ENCODE measurements around the gene EBP. TPM values are rescaled to one million over a fixed set of nuclear protein-coding genes. Genes with fewer than 3 reads are reported as not detected.

Gene EBP
- total RNA-seq, 1 donor from 2014 or later, result 66.0 TPM

DNA sequence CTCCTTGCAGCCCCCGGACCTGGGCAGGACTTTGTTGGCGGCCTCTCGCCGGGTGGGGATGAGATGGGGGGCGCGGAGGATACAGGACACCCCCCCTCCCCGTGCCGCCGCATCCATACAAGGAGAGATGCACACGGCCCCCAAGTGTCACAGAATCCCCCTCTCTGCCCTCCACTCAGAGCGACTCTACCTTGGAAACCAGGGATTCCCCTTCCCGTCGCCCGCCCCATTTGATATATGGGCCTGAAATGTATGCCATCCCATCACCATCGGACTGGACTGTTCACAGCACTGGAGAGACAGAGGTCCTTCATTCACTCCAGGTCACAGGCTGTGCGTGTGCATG is 12.4 kb upstream of the EBP start:
- H3K4me1 Mint-ChIP-seq (ENCODE audit: unreplicated experiment), result no peaks in the 10 kb centered on the region
- peak overlapping the region; percentile 90 for H3K4me3 Mint-ChIP-seq (ENCODE audit: unreplicated experiment)
- peaks cover 4% of the 10 kb centered on the region for H3K36me3 Mint-ChIP-seq (ENCODE audit: low read depth, unreplicated experiment)
- H3K27ac Mint-ChIP-seq (ENCODE audit: unreplicated experiment), result no peak overlapping the region
- no peak for DNase-seq (ENCODE audit: low spot score)
- H3K9me3 Mint-ChIP-seq (ENCODE audit: unreplicated experiment), result no peaks in the 10 kb centered on the region
- H3K27me3 Mint-ChIP-seq (ENCODE audit: unreplicated experiment), result peaks cover 3% of the 10 kb centered on the region
- TF ChIP-seq, protein P1, sequence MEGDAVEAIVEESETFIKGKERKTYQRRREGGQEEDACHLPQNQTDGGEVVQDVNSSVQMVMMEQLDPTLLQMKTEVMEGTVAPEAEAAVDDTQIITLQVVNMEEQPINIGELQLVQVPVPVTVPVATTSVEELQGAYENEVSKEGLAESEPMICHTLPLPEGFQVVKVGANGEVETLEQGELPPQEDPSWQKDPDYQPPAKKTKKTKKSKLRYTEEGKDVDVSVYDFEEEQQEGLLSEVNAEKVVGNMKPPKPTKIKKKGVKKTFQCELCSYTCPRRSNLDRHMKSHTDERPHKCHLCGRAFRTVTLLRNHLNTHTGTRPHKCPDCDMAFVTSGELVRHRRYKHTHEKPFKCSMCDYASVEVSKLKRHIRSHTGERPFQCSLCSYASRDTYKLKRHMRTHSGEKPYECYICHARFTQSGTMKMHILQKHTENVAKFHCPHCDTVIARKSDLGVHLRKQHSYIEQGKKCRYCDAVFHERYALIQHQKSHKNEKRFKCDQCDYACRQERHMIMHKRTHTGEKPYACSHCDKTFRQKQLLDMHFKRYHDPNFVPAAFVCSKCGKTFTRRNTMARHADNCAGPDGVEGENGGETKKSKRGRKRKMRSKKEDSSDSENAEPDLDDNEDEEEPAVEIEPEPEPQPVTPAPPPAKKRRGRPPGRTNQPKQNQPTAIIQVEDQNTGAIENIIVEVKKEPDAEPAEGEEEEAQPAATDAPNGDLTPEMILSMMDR (IDR thresholded peaks at IDR 0.05; ENCODE audit: unreplicated experiment), result no peak

DNA sequence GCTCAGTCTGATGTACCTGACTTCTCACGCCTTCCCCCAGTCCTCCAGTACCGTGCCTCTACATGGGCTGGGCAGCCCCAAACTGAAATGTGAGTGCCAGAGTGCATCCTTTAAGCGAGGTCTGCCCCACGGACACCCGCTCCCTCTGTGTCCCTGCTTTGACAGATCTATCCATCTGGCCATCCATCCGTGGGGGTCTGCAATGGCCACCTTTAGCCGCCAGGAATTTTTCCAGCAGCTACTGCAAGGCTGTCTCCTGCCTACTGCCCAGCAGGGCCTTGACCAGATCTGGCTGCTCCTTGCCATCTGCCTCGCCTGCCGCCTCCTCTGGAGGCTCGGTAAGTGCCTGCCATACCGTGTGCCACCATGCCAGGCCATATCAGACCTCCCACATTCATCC is 12.0 kb upstream of the EBP start:
- Mint-ChIP-seq H3K27ac (ENCODE audit: unreplicated experiment) (no peak overlapping the region), H3K4me1 (ENCODE audit: unreplicated experiment) (no peaks in the 10 kb centered on the region), H3K9me3 (ENCODE audit: unreplicated experiment) (no peaks in the 10 kb centered on the region), H3K36me3 (ENCODE audit: low read depth, unreplicated experiment) (peaks cover 4% of the 10 kb centered on the region), H3K4me3 (ENCODE audit: unreplicated experiment) (peak overlapping the region; percentile 90), H3K27me3 (ENCODE audit: unreplicated experiment) (peaks cover 3% of the 10 kb centered on the region)
- TF ChIP-seq, protein P1 (IDR thresholded peaks at IDR 0.05; ENCODE audit: unreplicated experiment), result no peak
- no peak for DNase-seq (ENCODE audit: low spot score)

DNA sequence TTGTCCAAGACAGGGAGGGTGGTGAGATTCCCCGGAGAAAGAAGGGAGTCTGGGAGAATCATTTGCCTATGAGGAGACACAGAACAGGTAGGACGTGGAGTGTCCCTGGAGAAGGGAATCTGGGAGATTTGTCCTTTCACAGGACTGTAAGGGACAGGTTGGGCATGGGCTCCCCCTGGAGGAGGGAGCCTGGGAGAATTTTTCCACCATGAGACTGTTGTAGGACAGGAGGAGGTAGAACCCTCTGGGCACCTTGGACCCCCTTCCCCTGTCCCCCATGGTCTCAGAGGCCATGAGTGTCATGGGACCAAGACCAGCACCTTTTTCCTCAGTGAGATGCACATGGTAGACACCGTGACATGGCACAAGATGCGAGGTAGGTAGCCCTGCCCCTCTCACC is 10.0 kb upstream of the EBP start:
- Mint-ChIP-seq H3K4me3 (ENCODE audit: unreplicated experiment) (no peak overlapping the region), H3K27me3 (ENCODE audit: unreplicated experiment) (peaks cover 5% of the 10 kb centered on the region), H3K4me1 (ENCODE audit: unreplicated experiment) (no peaks in the 10 kb centered on the region), H3K9me3 (ENCODE audit: unreplicated experiment) (no peaks in the 10 kb centered on the region), H3K36me3 (ENCODE audit: low read depth, unreplicated experiment) (peaks cover 9% of the 10 kb centered on the region), H3K27ac (ENCODE audit: unreplicated experiment) (no peak overlapping the region)
- peak; percentile 20 for DNase-seq (ENCODE audit: low spot score)
- TF ChIP-seq, protein P1 (IDR thresholded peaks at IDR 0.05; ENCODE audit: unreplicated experiment), result no peak

DNA sequence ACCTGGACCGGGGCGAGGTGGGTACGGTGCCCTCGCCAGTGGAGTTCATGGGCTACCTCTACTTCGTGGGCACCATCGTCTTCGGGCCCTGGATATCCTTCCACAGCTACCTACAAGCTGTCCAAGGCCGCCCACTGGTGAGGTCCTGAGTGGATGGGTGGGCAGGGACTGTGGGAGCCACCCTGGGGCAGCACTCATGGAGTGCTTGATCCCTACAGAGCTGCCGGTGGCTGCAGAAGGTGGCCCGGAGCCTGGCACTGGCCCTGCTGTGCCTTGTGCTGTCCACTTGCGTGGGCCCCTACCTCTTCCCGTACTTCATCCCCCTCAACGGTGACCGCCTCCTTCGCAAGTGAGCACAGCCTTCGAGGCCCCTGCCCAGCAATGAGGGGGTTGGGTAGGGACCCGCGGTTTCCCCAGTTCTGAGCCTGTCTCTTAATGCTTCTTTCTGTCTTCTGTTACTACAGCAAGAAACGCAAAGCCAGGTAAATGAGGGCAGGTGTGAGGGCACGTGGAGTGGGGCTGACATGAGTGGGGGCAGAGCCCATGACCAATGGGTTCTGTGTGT is 9.2 kb upstream of the EBP start:
- no peak overlapping the region for H3K27ac Mint-ChIP-seq (ENCODE audit: unreplicated experiment)
- H3K4me3 Mint-ChIP-seq (ENCODE audit: unreplicated experiment), result no peak overlapping the region
- H3K9me3 Mint-ChIP-seq (ENCODE audit: unreplicated experiment), result no peaks in the 10 kb centered on the region
- no peak for DNase-seq (ENCODE audit: low spot score)
- H3K36me3 Mint-ChIP-seq (ENCODE audit: low read depth, unreplicated experiment), result peaks cover 9% of the 10 kb centered on the region
- TF ChIP-seq, protein P1 (IDR thresholded peaks at IDR 0.05; ENCODE audit: unreplicated experiment), result no peak
- peaks cover 6% of the 10 kb centered on the region for H3K27me3 Mint-ChIP-seq (ENCODE audit: unreplicated experiment)
- no peaks in the 10 kb centered on the region for H3K4me1 Mint-ChIP-seq (ENCODE audit: unreplicated experiment)

DNA sequence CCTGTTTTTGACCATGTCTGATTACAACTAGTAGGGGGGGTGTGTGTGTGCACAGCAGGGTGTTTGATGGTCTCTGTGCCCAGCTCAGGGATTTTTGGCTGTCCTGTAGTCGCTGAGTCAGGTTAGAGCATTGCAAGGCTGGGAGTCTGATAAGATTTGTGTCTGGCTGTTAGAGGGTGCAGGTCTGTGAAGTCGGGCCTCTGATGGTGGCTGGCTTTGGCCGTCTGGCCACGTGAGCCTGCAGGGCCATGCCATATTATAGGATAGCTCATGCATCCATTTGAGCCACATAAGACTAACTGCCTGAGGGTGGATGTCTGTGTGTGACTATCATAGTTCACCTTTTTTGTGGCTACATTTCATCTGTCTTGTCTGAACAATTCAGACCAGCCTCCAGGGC is 7.9 kb upstream of the EBP start:
- Mint-ChIP-seq H3K27ac (ENCODE audit: unreplicated experiment) (no peak overlapping the region), H3K9me3 (ENCODE audit: unreplicated experiment) (no peaks in the 10 kb centered on the region), H3K27me3 (ENCODE audit: unreplicated experiment) (peaks cover 6% of the 10 kb centered on the region), H3K4me1 (ENCODE audit: unreplicated experiment) (no peaks in the 10 kb centered on the region), H3K36me3 (ENCODE audit: low read depth, unreplicated experiment) (peaks cover 9% of the 10 kb centered on the region), H3K4me3 (ENCODE audit: unreplicated experiment) (no peak overlapping the region)
- TF ChIP-seq, protein P1 (IDR thresholded peaks at IDR 0.05; ENCODE audit: unreplicated experiment), result no peak
- DNase-seq (ENCODE audit: low spot score), result no peak
